RWPE1 (cell line): ENCODE data around the gene MMP28.

Experiments used
- CTCF ChIA-PET: fragments of 350-600 bp; sonication (Branson Sonifier 250); formaldehyde crosslinking; extraction: SDS; loops from one replicate; lab custom pipeline; 2021; lab: Yijun Ruan, JAX
- POLR2A ChIA-PET: fragments of 400-600 bp; formaldehyde crosslinking; extraction: SDS; loops from one replicate; lab custom pipeline; 2020; ENCODE audit warnings: antibody characterized with exemption; ENCODE audit not compliant: low non-redundant PET; lab: Yijun Ruan, JAX
- DNase-seq: peaks from one replicate; pipeline ENCODE4 v3.0.0; 2012; ENCODE audit warnings: low spot score
- H3K27ac ChIP-seq: fragments of 450-650 bp; 2 replicates; pipeline ENCODE4 v1.5.1; 2017
- CTCF ChIP-seq: fragments of 450-650 bp; conservative IDR thresholded peaks from 2 replicates; pipeline ENCODE4 v1.5.1; 2017; ENCODE audit warnings: low read depth, mild to moderate bottlenecking

Gene MMP28

GRCh38 chr17:35825206-35825605, 29.8 kb upstream of the MMP28 start:
- no peak for TF ChIP-seq CTCF
- no peak overlapping the region for H3K27ac ChIP-seq
- ChIA-PET CTCF (interaction anchor here (0.9 kb wide), 1 partner anchor 12 kb away, joined by 5 read pairs; no protein-coding TSS in a partner anchor), POLR2A (no interaction called here)
- DNase-seq, result no peak

- POLR2A ChIA-PET, result no interaction called here
- no peak for TF ChIP-seq CTCF
- CTCF ChIA-PET, result interaction anchor here (0.6 kb wide), 1 partner anchor 203 kb away, joined by 3 read pairs; no protein-coding TSS in a partner anchor
- no peak for DNase-seq
- no peak overlapping the region for H3K27ac ChIP-seq
These were observed 25.9 kb upstream of the MMP28 start for GRCh38 chr17:35821308-35821707.

- TF ChIP-seq CTCF, result no peak
- H3K27ac ChIP-seq, result no peak overlapping the region
- CTCF ChIA-PET, result interaction anchor here (0.5 to 0.8 kb wide), 3 partner anchors 23 to 629 kb away, joined by 3 to 5 read pairs (median 4); no protein-coding TSS in a partner anchor
- no peak for DNase-seq
- POLR2A ChIA-PET, result interaction anchor here (1.0 kb wide), 1 partner anchor 10 kb away, joined by 4 read pairs; the partner anchor contains the start of gene TAF15
These were observed 24.0 kb upstream of the MMP28 start for GRCh38 chr17:35819455-35819854.

- no peak for DNase-seq
- H3K27ac ChIP-seq, result no peak overlapping the region
- CTCF ChIA-PET, result interaction anchor here (0.6 to 1.3 kb wide), 3 partner anchors 12 to 191 kb away, joined by 3 to 6 read pairs (median 4); no protein-coding TSS in a partner anchor
- POLR2A ChIA-PET, result interaction anchor here (0.6 to 0.8 kb wide), 2 partner anchors 8 to 41 kb away, joined by 3 to 7 read pairs; partner anchors contain the start of gene TAF15
- no peak for TF ChIP-seq CTCF
These were observed 21.8 kb upstream of the MMP28 start for GRCh38 chr17:35817196-35817595.

GRCh38 chr17:35816723-35817122, 21.3 kb upstream of the MMP28 start:
- POLR2A ChIA-PET, result interaction anchor here (0.6 kb wide), 1 partner anchor 41 kb away, joined by 7 read pairs; no protein-coding TSS in a partner anchor
- DNase-seq, result no peak
- no peak overlapping the region for H3K27ac ChIP-seq
- CTCF ChIA-PET, result interaction anchor here (0.6 to 1.4 kb wide), 5 partner anchors 12 to 1136 kb away, joined by 3 to 6 read pairs (median 4); no protein-coding TSS in a partner anchor
- no peak for TF ChIP-seq CTCF

- 0 out of 2 replicates have a peak overlapping the region, but pooled peaks have one; percentile 30 for H3K27ac ChIP-seq
- ChIA-PET CTCF (interaction anchor here (0.5 to 0.6 kb wide), 2 partner anchors 337 to 755 kb away, joined by 3 read pairs; no protein-coding TSS in a partner anchor), POLR2A (no interaction called here)
- DNase-seq, result no peak
- TF ChIP-seq CTCF, result no peak
These were observed 17.0 kb upstream of the MMP28 start for GRCh38 chr17:35812456-35812855.
